Measurements from ENCODE around the gene IQGAP2.

Gene IQGAP2

DNA sequence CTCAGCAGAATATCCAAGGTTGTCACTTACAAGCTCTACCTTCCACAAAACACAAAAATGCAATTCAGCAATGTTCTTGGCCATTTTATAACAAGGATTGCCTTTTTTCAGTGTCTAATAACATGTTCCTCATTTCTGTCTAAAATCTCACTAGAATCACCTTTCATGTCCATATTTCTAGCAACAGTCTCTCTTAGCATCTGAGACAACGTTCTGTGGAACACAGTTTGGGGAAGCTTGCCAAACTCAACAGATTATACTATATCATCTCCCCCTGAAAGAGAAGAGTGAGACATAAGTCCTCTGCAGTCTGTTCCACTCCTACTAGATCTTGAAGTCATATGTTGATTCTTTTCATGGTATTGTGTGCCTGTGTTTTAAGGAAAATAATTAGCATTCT, 149.5 kb downstream of the IQGAP2 start:
- no peak for TF ChIP-seq CTCF (IDR thresholded peaks at IDR 0.05; ENCODE audit: low read depth, low read length)
- Histone ChIP-seq H3K36me3 (no peaks in the 10 kb centered on the region), H3K27me3 (no peaks in the 10 kb centered on the region), H3K4me3 (ENCODE audit: low read depth, low read length) (no peak overlapping the region), H3K9me3 (no peaks in the 10 kb centered on the region), H3K4me1 (no peaks in the 10 kb centered on the region)
- DNase-seq, result no peak

- no peaks in the 10 kb centered on the region for H3K27me3 ChIP-seq
- no peaks in the 10 kb centered on the region for H3K4me1 ChIP-seq
- no peak for TF ChIP-seq CTCF (IDR thresholded peaks at IDR 0.05; ENCODE audit: low read depth, low read length)
Measured at GRCh38 chr5:76553251-76553650, 150.2 kb downstream of the IQGAP2 start.

GRCh38 chr5:76555114-76555513, 152.0 kb downstream of the IQGAP2 start:
- no peak for DNase-seq
- H3K36me3 ChIP-seq, result no peaks in the 10 kb centered on the region
- TF ChIP-seq CTCF (IDR thresholded peaks at IDR 0.05; ENCODE audit: low read depth, low read length), result no peak
- H3K27me3 ChIP-seq, result no peaks in the 10 kb centered on the region
- no peaks in the 10 kb centered on the region for H3K9me3 ChIP-seq
- H3K4me3 ChIP-seq (ENCODE audit: low read depth, low read length), result no peak overlapping the region
- H3K4me1 ChIP-seq, result no peaks in the 10 kb centered on the region

More at GRCh38 chr5:76553251-76553650, 150.2 kb downstream of the IQGAP2 start:
- no peak for DNase-seq
- H3K4me3 ChIP-seq (ENCODE audit: low read depth, low read length), result no peak overlapping the region
- H3K36me3 ChIP-seq, result no peaks in the 10 kb centered on the region
- H3K9me3 ChIP-seq, result no peaks in the 10 kb centered on the region

- no peaks in the 10 kb centered on the region for H3K36me3 ChIP-seq
- H3K4me3 ChIP-seq (ENCODE audit: low read depth, low read length), result no peak overlapping the region
- H3K27me3 ChIP-seq, result no peaks in the 10 kb centered on the region
- TF ChIP-seq CTCF (IDR thresholded peaks at IDR 0.05; ENCODE audit: low read depth, low read length), result no peak
- H3K4me1 ChIP-seq, result no peaks in the 10 kb centered on the region
- DNase-seq, result no peak
- H3K9me3 ChIP-seq, result no peaks in the 10 kb centered on the region
Measured at GRCh38 chr5:76555717-76556116, 152.6 kb downstream of the IQGAP2 start.

DNA sequence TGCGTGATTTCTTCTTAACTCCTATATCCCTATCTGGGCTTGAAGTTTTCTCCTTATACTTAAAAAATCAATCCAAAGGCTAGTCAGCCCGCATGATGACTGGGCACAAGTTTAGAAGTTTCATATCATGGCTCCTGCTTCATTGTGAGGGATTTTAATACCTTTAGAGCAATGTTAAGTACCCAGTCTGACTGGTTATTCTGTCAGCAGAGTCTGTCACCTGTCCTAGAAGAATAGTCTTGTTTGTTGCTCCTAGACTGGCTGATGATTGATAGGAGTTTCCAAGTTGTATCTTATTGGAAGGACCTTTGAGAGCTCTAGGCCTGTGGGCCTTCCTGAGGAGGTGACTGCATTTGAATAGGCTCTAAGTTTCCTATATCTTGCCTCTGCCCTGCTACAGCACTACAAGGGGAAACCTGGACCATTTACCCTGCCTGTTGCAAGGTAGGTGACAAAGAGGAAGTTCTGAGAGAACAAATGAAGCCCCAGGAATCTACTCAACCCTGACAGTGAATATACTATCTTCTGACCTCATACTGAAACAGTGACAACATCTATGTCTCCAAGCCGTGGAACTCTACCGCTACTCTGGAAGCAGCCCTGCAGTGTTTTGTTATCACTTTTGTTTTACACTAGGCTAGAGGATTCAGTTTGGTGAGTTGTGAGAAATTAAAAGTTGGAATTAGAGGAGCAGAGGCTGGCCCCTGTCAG, 153.6 kb downstream of the IQGAP2 start:
- no peaks in the 10 kb centered on the region for H3K36me3 ChIP-seq
- no peak for DNase-seq
- no peak for TF ChIP-seq CTCF (IDR thresholded peaks at IDR 0.05; ENCODE audit: low read depth, low read length)
- H3K9me3 ChIP-seq, result no peaks in the 10 kb centered on the region
- no peaks in the 10 kb centered on the region for H3K27me3 ChIP-seq
- H3K4me3 ChIP-seq (ENCODE audit: low read depth, low read length), result no peak overlapping the region
- H3K4me1 ChIP-seq, result no peaks in the 10 kb centered on the region
